K562 treated with DMSO at 1 percent for 24 hours (cell line): ENCODE data around the gene OR7D4. TPM values are rescaled to one million over a fixed set of nuclear protein-coding genes. Genes with fewer than 3 reads are reported as not detected.

Source experiments
- total RNA-seq: library from RNA; unstranded; fragments of 300-600 nt; gene quantifications from 2 replicates; pipeline ENCODE4 v1.2.3, GENCODE V29; 2022; ENCODE audit warnings: low read depth; ENCODE audit not compliant: insufficient read depth

The OR7D4 gene
- total RNA-seq: not detected in 2 replicates

GRCh38 chr19:9219489-9219888 is at the start of gene OR7D4:
OR7D4 (minus strand) TSS chr19:9219589; CDS start chr19:9214837, 4,752 bp downstream.

GRCh38 chr19:9250630-9251029 is 31.2 kb upstream of the OR7D4 start, which contains the start of gene OR7E24:
OR7E24 (plus strand) TSS chr19:9250930; CDS start chr19:9251044, 114 bp downstream.

GRCh38 chr19:9178901-9179300 is 40.5 kb downstream of the OR7D4 start, which contains the start of gene OR7D2:
OR7D2 (plus strand) TSS chr19:9178979; CDS start chr19:9185782, 6,803 bp downstream.

Other genes with a start within 250 kb of the OR7D4 start
- not detected in 2 replicates for gene MUC16, start 209.2 kb downstream of the OR7D4 start, total RNA-seq
- gene OR1M1, start 132.5 kb downstream of the OR7D4 start, total RNA-seq: not detected in 2 replicates
- not detected in 2 replicates for gene OR7G2, start 112.1 kb downstream of the OR7D4 start, total RNA-seq
- not detected in 2 replicates for gene OR7G1, start 103.8 kb downstream of the OR7D4 start, total RNA-seq
- gene OR7G3, start 92.6 kb downstream of the OR7D4 start, total RNA-seq: not detected in 2 replicates
- 15.4 and 16.9 TPM in 2 replicates for gene ZNF317, start 79.2 kb downstream of the OR7D4 start, total RNA-seq
- gene OR7D2, start 40.6 kb downstream of the OR7D4 start, total RNA-seq: 0.38 and 0.75 TPM in 2 replicates
- not detected in 2 replicates for gene OR7E24, start 31.3 kb upstream of the OR7D4 start, total RNA-seq
- 2.9 and 5.7 TPM in 2 replicates for gene ZNF699, start 90.2 kb upstream of the OR7D4 start, total RNA-seq
- gene ZNF559, start 104.6 kb upstream of the OR7D4 start, total RNA-seq: 5.7 and 8.4 TPM in 2 replicates
- 2.2 and 7.2 TPM in 2 replicates for gene ZNF177, start 143.4 kb upstream of the OR7D4 start, total RNA-seq
- gene ZNF266, start 216.0 kb upstream of the OR7D4 start, total RNA-seq: 18.9 and 19.1 TPM in 2 replicates